KMS-11 (cell line): ENCODE data around the gene ERRFI1.

Experiments used
- H2AFZ ChIP-seq: fragments of 200-600 bp; sonication (generic); 2 replicates; pipeline ENCODE4 v1.6.1; 2016; ENCODE audit warnings: antibody characterized with exemption, mixed run types, low read depth
- H3K27ac ChIP-seq: fragments of 200-600 bp; sonication (generic); 2 replicates; pipeline ENCODE4 v1.6.1; 2016; ENCODE audit warnings: mild to moderate bottlenecking, mixed run types
- H3K27me3 ChIP-seq: fragments of 200-600 bp; sonication (generic); 2 replicates; pipeline ENCODE4 v1.6.1; 2017; ENCODE audit warnings: mild to moderate bottlenecking, low read depth, mixed run types, moderate library complexity; ENCODE audit not compliant: insufficient read depth
- H3K36me3 ChIP-seq: fragments of 200-600 bp; sonication (generic); 2 replicates; pipeline ENCODE4 v1.6.1; 2017; ENCODE audit warnings: mild to moderate bottlenecking, mixed run types; ENCODE audit not compliant: insufficient read depth
- H3K4me1 ChIP-seq: fragments of 200-600 bp; sonication (generic); 2 replicates; pipeline ENCODE4 v1.6.1; 2016; ENCODE audit warnings: mild to moderate bottlenecking, low read depth, mixed run types; ENCODE audit not compliant: poor library complexity, severe bottlenecking
- H3K4me2 ChIP-seq: fragments of 200-600 bp; sonication (generic); 2 replicates; pipeline ENCODE4 v1.7.0; 2016; ENCODE audit warnings: mild to moderate bottlenecking, mixed run types
- H3K4me3 ChIP-seq: fragments of 200-600 bp; sonication (generic); IDR thresholded peaks from 2 replicates; pipeline ENCODE4 v1.6.1; 2017; ENCODE audit warnings: low read depth, low read length, mixed read lengths; ENCODE audit not compliant: insufficient read depth
- H3K79me2 ChIP-seq: fragments of 200-600 bp; sonication (generic); 2 replicates; pipeline ENCODE4 v1.6.1; 2016; ENCODE audit warnings: low read depth, mixed run types; ENCODE audit not compliant: insufficient read depth
- H3K9ac ChIP-seq: fragments of 200-600 bp; sonication (generic); 2 replicates; pipeline ENCODE4 v1.6.1; 2016; ENCODE audit warnings: mild to moderate bottlenecking, mixed run types
- H4K20me1 ChIP-seq: fragments of 200-600 bp; sonication (generic); 2 replicates; pipeline ENCODE4 v1.6.1; 2016; ENCODE audit warnings: mild to moderate bottlenecking, mixed run types; ENCODE audit not compliant: insufficient read depth
- CTCF ChIP-seq: fragments of 200-600 bp; sonication (generic); conservative IDR thresholded peaks from 2 replicates; pipeline ENCODE4 v1.6.1; 2017; ENCODE audit warnings: low read depth, mild to moderate bottlenecking, antibody characterized with exemption, low read length, moderate library complexity, mixed read lengths

The ERRFI1 gene

GRCh38 chr1:8021676-8022266 lies 4.3 kb downstream of the ERRFI1 start:
- no peak overlapping the region for H3K4me2 ChIP-seq
- H3K27me3 ChIP-seq, result no peaks in the 10 kb centered on the region; the same call in 1 of the 2 replicates
- no peak overlapping the region for H3K4me3 ChIP-seq
- H3K27ac ChIP-seq, result no peak overlapping the region
- H3K9ac ChIP-seq, result no peak overlapping the region
- H3K36me3 ChIP-seq, result no peaks in the 10 kb centered on the region
- H3K4me1 ChIP-seq, result peaks cover 8% of the 10 kb centered on the region
- no peaks in the 10 kb centered on the region for H3K79me2 ChIP-seq
- H2AFZ ChIP-seq, result no peak overlapping the region
- no peaks in the 10 kb centered on the region for H4K20me1 ChIP-seq
- TF ChIP-seq CTCF, result no peak

DNA sequence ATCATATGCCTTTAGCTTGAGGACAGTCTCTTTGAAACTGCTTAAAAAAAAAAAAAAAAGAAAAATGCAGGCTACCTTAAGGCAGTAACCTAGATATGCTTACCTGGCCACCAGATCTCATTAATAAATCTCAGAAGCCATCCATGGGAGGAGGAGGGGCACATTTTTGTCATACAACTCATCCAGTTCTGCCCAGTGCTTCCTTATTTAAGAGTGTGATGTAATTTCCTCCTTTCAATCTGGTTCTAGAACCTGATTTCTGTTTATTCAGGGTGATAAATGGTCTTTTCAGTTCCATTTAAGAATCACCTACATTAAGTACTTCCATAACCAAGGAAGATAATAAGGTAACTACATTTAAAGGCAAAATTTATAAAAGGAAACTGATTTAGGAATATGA lies 6.1 kb downstream of the ERRFI1 start:
- no peak overlapping the region for H3K9ac ChIP-seq
- H3K4me3 ChIP-seq, result no peak overlapping the region
- H3K27ac ChIP-seq, result no peak overlapping the region
- no peaks in the 10 kb centered on the region for H3K79me2 ChIP-seq
- H3K36me3 ChIP-seq, result no peaks in the 10 kb centered on the region
- H4K20me1 ChIP-seq, result no peaks in the 10 kb centered on the region
- H3K4me1 ChIP-seq, result peaks cover 2% of the 10 kb centered on the region
- H3K4me2 ChIP-seq, result no peak overlapping the region
- no peak overlapping the region for H2AFZ ChIP-seq
- no peak for TF ChIP-seq CTCF
- no peaks in the 10 kb centered on the region; the same call in 1 of the 2 replicates for H3K27me3 ChIP-seq

GRCh38 chr1:8019229-8019620 lies 6.9 kb downstream of the ERRFI1 start:
- no peak for TF ChIP-seq CTCF
- Histone ChIP-seq H3K4me2 (no peak overlapping the region), H4K20me1 (no peaks in the 10 kb centered on the region), H3K27me3 (no peaks in the 10 kb centered on the region), H3K4me3 (no peak overlapping the region), H3K4me1 (peaks cover 3% of the 10 kb centered on the region), H3K9ac (no peak overlapping the region), H2AFZ (no peak overlapping the region), H3K27ac (no peak overlapping the region), H3K36me3 (no peaks in the 10 kb centered on the region), H3K79me2 (no peaks in the 10 kb centered on the region)

DNA sequence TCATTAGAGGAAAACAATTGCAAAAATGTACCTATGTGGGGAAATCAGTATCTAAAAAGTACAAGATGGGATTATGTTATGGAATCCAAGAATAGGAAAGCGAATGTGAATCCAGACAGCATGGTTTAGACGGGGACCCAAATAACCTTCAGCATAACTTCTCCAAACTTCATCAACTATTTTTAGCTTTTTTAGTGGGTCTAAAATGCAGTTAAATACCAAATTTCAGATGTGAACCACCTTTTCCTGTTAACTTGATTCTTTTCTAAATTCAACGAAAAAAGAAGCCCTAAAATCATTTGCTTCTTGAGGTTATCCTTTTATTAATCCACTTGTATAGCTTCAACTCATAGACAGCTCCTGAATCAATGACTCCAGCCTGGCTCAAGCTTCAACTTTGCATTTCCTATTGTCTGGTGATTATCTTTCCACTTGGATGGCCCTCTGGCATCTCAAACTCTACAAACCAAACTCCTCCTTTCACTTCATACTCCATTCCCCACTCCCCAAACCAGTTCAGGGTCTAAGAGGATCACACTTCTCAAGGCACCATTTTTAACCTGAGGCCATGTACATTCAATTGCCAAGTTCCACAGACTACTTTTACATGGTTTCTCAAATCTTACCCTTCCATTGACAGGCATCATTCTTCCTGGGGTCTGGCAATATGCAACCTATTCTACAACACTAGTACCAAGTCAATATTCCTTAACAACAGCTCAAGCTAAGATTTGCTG lies 7.4 kb downstream of the ERRFI1 start:
- no peak overlapping the region for H3K9ac ChIP-seq
- no peaks in the 10 kb centered on the region for H4K20me1 ChIP-seq
- no peaks in the 10 kb centered on the region for H3K79me2 ChIP-seq
- no peak overlapping the region for H2AFZ ChIP-seq
- H3K4me3 ChIP-seq, result no peak overlapping the region
- no peak for TF ChIP-seq CTCF
- no peak overlapping the region for H3K4me2 ChIP-seq
- H3K36me3 ChIP-seq, result no peaks in the 10 kb centered on the region
- no peaks in the 10 kb centered on the region for H3K27me3 ChIP-seq
- H3K4me1 ChIP-seq, result peaks cover 3% of the 10 kb centered on the region
- H3K27ac ChIP-seq, result no peak overlapping the region
